Measurements from ENCODE around the gene TXLNB.
"Not testable (repeated sequence)": the region's sequence is repeated elsewhere in the genome, so short reads cannot be mapped to it uniquely, and the experiment has no call there.

TXLNB gene

DNA sequence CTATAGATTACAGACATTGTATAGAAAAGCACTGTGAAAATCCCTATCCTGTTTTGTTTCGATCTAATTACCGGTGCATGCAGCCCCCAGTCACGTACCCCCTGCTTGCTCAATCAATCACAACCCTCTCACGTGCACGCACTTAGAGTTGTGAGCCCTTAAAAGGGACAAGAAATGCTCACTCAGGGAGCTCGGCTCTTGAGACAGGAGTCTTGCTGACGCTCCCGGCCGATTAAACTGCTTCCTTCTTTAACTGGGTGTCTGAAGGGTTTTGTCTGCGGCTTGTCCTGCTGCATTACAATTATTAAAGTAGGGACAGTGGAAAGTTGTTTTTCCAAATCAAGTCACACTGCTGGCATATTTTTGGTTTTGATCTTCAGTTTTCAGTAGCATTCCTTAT, 2.6 kb downstream of the TXLNB start:
- in situ Hi-C loops (cut with HindIII; ENCODE audit: low sequenced_read_pairs), result no loop called here
- no peak for DNase-seq (ENCODE audit: low read depth, low spot score)
- TF ChIP-seq, protein P1, sequence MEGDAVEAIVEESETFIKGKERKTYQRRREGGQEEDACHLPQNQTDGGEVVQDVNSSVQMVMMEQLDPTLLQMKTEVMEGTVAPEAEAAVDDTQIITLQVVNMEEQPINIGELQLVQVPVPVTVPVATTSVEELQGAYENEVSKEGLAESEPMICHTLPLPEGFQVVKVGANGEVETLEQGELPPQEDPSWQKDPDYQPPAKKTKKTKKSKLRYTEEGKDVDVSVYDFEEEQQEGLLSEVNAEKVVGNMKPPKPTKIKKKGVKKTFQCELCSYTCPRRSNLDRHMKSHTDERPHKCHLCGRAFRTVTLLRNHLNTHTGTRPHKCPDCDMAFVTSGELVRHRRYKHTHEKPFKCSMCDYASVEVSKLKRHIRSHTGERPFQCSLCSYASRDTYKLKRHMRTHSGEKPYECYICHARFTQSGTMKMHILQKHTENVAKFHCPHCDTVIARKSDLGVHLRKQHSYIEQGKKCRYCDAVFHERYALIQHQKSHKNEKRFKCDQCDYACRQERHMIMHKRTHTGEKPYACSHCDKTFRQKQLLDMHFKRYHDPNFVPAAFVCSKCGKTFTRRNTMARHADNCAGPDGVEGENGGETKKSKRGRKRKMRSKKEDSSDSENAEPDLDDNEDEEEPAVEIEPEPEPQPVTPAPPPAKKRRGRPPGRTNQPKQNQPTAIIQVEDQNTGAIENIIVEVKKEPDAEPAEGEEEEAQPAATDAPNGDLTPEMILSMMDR (IDR thresholded peaks at IDR 0.05; ENCODE audit: low read depth, low read length), result no peak

DNA sequence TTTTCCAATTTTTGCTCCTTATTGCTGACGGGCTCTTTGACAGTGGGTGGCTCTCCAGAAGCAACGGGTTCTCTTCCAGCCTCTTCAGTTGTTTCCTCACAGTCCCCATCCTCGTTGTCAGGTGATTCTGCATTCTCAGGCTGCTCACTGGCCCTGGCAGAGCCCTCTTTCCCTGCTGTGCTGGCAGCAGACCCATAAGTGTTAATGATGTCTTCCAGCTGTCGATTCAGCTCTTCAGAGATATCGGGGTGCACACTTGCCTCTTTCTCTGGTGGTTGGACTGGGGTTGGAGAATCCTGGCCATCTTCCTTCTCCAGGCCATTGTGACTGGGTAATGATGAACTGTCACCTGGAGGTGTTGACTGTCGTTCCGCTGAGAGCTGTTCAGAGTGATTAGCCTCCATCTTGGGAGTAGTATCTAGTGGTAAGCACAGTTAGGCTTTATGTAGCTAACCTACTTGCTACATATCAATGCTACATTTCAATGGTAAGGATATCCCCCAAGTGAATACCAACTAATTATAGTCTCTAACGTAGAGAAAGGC, 3.2 kb downstream of the TXLNB start:
- no peak for DNase-seq (ENCODE audit: low read depth, low spot score)
- in situ Hi-C loops (cut with HindIII; ENCODE audit: low sequenced_read_pairs), result no loop called here
- TF ChIP-seq, protein P1 (IDR thresholded peaks at IDR 0.05; ENCODE audit: low read depth, low read length), result no peak
- no peak overlapping the region for H3K4me3 ChIP-seq (ENCODE audit: low read depth, low read length)

More for the DNA sequence above, 2.6 kb downstream of the TXLNB start:
- no peak overlapping the region for H3K4me3 ChIP-seq (ENCODE audit: low read depth, low read length)

DNA sequence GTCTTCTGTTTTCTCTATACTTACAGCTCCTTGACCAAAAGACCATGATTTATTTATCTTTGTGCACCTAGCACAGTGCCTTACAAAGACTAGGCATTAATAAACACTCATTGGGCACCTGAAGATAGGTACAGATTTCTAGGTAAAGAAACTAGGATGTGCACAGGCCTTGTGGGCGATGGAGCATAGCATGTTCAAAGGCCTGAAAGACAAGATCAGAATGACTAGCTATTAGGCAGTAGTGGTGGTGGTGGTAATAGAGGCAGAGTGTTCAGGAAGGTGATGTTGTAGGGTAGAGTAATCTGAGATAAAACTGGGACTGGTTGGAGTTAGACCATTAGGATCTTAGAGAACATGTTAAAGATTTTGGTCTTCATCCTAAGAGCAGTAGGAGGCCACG, 3.9 kb downstream of the TXLNB start:
- no peak for DNase-seq (ENCODE audit: low read depth, low spot score)
- in situ Hi-C loops (cut with HindIII; ENCODE audit: low sequenced_read_pairs), result no loop called here
- no peak overlapping the region for H3K4me3 ChIP-seq (ENCODE audit: low read depth, low read length)
- TF ChIP-seq, protein P1 (IDR thresholded peaks at IDR 0.05; ENCODE audit: low read depth, low read length), result no peak

DNA sequence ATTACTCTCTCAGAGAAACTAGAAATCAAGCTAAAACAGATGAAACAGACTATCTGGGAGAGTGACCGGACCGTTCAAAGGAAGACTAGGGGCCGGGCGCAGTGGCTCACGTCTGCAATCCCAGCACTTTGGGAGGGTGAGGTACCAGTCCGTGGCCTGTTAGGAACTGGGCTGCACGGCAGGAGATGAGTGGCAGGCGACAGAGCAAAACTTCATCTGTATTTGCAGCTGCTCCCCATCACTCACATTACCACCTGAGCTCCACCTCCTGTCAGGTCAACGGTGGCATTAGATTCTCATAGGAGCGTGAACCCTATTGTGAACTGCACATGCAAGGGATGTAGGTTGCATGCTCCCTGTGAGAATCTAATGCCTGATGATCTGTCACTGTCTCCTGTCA, 5.4 kb downstream of the TXLNB start:
- in situ Hi-C loops (cut with HindIII; ENCODE audit: low sequenced_read_pairs); DNase-seq (ENCODE audit: low read depth, low spot score): not testable (repeated sequence)

DNA sequence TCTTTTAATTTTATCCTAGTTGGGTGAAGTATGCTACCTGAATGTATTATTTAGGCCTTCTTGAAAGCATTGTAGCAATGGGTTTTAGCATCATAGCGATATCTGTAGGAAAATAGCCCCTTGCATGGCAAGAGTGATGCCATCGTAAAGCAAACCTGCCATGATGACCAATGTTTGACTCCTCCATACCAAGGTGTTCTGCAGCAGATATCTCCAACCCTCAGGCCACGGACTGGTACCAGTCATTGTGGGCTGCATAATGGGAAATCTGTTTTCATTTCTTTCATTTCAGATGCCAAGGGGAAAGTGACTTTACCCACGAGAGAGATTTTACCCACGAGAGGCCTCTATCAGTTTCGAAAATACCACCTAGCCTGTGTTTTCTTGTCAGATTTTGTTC, 6.2 kb downstream of the TXLNB start:
- H3K4me3 ChIP-seq (ENCODE audit: low read depth, low read length), result no peak overlapping the region
- in situ Hi-C loops (cut with HindIII; ENCODE audit: low sequenced_read_pairs), result no loop called here
- no peak for DNase-seq (ENCODE audit: low read depth, low spot score)
- TF ChIP-seq, protein P1 (IDR thresholded peaks at IDR 0.05; ENCODE audit: low read depth, low read length), result no peak

More for the DNA sequence above, 5.4 kb downstream of the TXLNB start:
- not testable (repeated sequence) for H3K4me3 ChIP-seq (ENCODE audit: low read depth, low read length)

DNA sequence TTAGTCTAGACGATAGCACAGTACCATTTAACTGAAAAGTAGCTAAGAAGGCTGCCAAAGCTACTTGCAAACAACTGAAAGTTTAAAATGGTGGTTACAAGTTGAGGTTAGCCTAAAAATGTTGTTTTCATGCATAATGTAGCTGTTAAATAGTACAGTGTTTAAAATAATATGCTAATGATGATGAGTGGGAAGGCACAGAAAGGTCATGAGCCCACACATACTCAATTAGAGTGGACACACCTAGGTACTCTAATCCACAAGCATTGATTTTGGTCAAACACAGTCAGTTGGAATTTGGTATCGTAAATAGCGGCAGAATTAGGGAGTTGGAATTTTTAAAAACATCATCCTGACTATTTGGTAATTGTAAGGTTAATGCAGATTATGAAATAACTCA, 7.0 kb downstream of the TXLNB start:
- no peak overlapping the region for H3K4me3 ChIP-seq (ENCODE audit: low read depth, low read length)
- in situ Hi-C loops (cut with HindIII; ENCODE audit: low sequenced_read_pairs), result no loop called here
- no peak for DNase-seq (ENCODE audit: low read depth, low spot score)
- TF ChIP-seq, protein P1 (IDR thresholded peaks at IDR 0.05; ENCODE audit: low read depth, low read length), result no peak

DNA sequence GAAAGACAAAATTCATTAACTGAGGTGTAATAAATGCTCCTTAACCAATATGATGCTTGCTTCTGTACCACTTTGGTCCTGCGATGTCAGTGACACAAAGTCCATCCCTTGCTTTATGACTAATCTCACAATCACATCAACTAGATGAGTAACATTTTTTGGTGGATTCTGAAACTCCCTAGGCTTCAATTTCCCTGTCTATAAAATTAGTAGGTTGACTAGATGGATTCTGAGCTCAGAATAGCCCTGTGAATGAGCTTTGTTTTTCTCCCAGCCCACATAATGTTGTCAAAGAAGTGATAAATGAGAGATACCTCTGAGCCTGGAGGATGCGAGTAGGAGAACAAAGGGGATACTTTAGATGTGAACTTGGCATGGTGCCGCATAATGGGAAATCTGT, 9.1 kb downstream of the TXLNB start:
- TF ChIP-seq, protein P1 (IDR thresholded peaks at IDR 0.05; ENCODE audit: low read depth, low read length), result no peak

More for the DNA sequence above, 9.1 kb downstream of the TXLNB start:
- in situ Hi-C loops (cut with HindIII; ENCODE audit: low sequenced_read_pairs), result no loop called here
- no peak overlapping the region for H3K4me3 ChIP-seq (ENCODE audit: low read depth, low read length)
- no peak for DNase-seq (ENCODE audit: low read depth, low spot score)

Data from astrocyte of the spinal cord (primary cell).